GM19193 (cell line): Measurements from ENCODE around the gene IFT88.

Experiments
- POLR2A ChIP-seq: IDR thresholded peaks from 4 replicates; pipeline ENCODE4 v1.6.1; 2011; ENCODE audit not compliant: insufficient read depth, insufficient read length; ENCODE audit errors: extremely low read depth

The IFT88 gene

DNA sequence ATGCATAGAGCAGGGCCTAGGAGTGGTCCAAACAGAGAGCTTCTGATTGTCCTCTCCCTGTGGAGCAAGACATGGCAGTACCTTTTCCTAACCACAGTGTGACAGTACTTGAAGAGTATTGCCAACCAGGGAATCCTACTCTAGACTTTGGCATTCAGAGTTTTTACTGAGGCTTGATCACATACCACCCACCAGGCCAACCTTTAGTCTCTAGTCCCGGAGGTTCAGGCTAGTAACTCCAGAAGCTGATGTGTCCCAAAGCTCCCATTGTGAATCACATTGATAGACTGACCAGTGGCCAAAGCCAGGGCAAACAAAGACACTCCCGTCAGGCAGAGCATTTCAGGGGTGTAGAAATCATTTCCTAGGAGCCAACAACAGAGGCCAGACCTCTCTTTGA, 18.4 kb downstream of the IFT88 start:
- no peak for TF ChIP-seq POLR2A

DNA sequence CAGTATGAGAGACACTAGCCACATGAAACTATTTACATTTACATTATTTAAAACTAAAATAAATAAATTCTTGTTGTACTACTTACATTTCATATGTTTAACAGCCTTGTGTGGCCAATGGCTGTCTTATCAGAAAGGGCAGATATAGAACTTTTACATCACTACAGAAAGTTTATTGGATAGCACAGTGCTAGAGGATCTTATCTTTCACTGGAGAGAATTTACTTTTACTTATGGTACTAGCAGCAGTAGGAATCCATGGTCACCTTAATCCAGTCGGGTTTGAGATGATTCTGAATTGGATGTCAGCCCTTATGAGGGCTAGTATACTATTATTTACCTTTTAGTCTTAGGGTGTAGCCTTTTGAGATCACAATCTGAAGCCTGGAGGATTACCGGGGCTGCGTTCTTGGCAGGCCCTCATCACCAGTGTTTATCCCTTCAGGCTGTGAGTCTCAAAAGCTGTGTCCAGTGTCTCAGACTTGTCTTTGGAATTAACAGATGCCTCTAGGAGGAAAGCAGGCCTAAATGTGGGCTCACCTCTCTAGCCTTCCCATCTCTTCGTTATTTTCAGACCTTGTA, 21.7 kb downstream of the IFT88 start:
- TF ChIP-seq POLR2A, result no peak

- no peak for TF ChIP-seq POLR2A
These were observed 23.6 kb downstream of the IFT88 start for GRCh38 chr13:20590561-20590960.

DNA sequence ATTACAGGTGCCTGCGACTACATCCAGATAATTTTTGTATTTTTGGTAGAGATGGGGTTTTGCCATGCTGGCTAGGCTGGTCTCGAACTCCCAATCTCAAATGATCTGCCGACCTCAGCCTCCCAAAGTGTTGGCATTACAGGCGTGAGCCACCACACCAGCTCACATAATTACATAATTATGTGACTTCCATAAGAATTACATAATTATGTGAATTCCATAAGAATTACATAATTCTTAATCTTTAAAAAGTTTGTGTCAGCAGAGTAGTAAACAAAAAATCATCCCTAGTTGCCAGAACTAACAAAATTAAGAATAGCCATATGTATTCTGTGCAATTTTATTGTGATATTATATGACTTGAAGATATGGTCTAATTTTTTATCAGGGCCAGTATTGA, 25.6 kb downstream of the IFT88 start:
- no peak for TF ChIP-seq POLR2A

DNA sequence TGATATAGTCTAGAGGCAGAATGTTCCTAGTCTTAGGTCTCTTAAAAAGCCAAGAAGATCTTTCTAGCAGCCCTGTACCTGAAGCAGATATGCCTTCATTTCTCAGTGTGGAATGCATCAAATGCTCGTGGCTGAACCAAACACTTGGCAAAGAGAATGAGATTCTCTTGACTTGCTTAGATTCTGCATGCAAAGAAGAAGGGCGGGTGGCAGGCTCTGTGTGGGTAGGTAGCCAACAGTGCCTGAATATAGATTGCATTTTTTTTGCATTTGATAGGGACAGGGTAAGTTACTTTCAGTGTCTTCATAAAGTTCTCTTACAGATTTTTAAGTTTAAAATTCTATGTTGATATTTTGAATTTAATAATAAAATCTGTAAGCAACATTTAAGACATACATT, 27.3 kb downstream of the IFT88 start:
- no peak for TF ChIP-seq POLR2A

DNA sequence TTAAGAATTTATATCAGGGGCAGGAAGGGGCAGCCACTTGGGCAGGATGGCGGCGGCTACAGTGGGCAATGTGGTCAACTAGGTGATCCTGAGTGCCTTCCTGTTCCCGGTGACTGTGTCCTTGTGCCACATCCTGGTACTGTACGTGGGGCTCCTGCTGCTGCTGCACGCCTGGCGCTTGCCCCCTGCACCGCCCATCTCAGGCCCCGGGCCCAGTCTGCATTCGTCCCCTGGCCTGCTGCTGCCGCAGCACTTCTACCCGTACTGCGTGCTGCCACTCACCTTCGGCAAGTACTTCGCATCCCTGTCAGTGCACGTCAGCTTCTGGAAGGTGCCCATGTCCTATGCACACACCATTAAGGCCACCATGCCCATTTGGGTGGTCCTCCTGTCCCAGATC, 40.1 kb downstream of the IFT88 start:
- no peak for TF ChIP-seq POLR2A

- TF ChIP-seq POLR2A, result no peak
These were observed 41.6 kb downstream of the IFT88 start for GRCh38 chr13:20608438-20609020.

GRCh38 chr13:20609145-20609544, 42.2 kb downstream of the IFT88 start:
- TF ChIP-seq POLR2A, result no peak

- TF ChIP-seq POLR2A, result no peak
These were observed 43.0 kb downstream of the IFT88 start for GRCh38 chr13:20610006-20610405.

DNA sequence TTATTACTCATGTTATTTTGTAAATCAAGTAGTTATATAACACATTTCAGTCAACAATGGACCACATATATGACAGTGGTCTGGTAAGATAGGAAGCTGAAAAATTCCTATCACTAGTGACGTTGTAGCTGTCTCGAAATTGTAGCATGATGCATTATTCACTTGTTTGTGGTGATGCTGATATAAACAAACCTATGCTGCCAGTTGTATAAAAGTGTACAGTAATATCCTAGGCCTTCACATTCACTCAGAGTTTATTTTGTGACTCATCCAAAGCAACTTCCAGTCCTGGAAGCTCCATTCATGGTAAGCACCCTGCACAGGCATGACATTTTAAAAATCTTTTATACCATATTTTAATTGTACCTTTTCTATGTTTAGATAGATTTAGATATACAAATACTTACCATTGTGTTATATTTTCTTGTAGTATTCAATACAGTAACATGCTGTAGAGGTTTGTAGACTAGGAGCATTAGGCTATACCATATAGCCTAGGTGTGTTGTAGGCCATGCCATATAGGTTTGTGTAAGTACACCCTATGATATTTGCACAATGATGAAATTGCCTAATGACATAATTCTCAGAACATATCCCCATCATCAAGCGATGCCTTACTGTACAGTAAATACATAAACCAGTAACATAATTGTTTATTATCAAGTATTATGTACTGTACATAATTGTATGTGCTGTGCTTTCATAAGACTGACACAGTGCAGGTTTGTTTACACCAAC, 49.3 kb downstream of the IFT88 start:
- TF ChIP-seq POLR2A, result no peak

GRCh38 chr13:20623000-20623399, 56.0 kb downstream of the IFT88 start:
- no peak for TF ChIP-seq POLR2A

DNA sequence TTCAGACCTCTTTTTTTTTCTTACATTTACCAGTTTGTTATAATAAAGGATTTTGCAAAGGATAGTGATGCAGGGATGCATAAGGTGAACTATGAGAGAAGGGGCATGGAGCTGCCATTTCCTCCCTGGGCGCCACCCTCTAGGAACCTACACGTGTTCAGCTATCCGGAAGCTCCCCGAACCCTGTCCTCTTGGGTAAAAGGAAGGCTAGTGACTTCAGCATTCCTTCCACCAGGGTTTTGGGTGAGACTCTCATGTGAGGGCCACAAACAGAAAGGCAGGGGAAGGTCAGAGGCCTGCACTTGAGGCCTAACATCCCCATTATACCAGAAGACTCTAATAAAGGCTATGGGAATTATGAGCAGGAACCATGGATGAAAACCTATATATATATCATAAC, 57.3 kb downstream of the IFT88 start:
- no peak for TF ChIP-seq POLR2A

DNA sequence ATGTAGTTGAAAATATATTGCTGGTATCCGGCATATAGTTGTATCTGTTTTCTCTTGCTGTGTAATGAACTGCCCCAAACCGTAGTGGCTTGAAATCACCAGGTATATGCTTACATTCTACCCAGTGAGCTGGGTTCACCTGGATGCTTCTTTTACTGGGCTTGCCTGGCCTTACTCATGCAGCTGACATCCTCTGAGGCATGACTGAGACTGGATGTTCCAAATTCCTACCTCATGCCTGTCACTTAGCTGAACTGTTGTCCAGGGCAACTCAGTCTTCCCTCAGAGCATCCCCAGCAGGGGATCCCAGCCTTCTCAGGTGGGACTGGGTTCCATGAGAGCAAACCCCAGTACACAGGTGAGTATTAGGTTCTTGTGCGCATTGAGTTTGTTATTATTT, 66.8 kb downstream of the IFT88 start:
- TF ChIP-seq POLR2A, result no peak

DNA sequence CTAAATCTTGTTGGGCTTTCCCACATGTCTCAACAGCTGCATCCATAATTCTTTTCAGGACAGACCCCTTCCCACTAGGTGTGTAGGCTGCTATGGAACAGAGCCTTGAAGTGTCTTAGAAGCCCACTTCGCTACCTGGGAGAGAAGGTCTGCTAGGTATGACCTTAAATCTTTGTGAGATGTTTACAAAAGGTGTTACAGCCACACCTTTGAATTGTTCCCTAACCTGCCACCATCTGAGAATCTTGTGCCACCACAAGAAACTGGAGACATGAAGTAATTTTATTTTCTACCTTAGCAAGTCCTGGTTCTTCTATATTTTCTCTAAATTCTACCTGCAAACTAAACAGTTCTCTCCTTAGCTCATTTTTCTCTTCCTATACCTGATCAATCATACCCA, 69.1 kb downstream of the IFT88 start:
- no peak for TF ChIP-seq POLR2A

DNA sequence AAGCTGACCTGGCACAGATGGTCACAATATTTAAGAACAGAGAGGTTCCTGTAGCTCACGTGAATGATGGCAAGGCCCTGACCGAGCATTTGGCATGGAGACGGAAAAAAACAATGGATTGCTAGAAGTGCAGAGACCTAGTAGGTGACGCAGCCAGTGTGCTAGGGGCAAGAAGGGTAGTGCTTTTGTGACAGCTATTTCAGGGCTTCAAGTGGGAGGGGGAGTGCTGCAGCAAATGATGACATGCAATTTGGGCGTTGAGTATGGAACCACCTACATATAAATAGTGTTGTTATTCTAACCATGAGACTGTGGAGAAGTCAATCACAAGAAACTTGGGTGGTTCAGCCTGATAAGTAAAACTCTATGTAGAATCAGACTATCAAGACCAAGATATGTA, 70.9 kb downstream of the IFT88 start:
- no peak for TF ChIP-seq POLR2A

- TF ChIP-seq POLR2A, result no peak
These were observed 80.8 kb downstream of the IFT88 start for GRCh38 chr13:20647758-20648157.
